CD4-positive, alpha-beta T cell treated with Interleukin-15 for 4 hours (primary cell): Measurements from ENCODE around the gene ARHGAP1.
"Not testable (repeated sequence)": the region's sequence is repeated elsewhere in the genome, so short reads cannot be mapped to it uniquely, and the experiment has no call there.

Experiments used
- DNase-seq: peaks from one replicate; pipeline ENCODE4 v3.0.0-alpha.2; 2020; ENCODE audit warnings: low spot score

ARHGAP1 gene

DNA sequence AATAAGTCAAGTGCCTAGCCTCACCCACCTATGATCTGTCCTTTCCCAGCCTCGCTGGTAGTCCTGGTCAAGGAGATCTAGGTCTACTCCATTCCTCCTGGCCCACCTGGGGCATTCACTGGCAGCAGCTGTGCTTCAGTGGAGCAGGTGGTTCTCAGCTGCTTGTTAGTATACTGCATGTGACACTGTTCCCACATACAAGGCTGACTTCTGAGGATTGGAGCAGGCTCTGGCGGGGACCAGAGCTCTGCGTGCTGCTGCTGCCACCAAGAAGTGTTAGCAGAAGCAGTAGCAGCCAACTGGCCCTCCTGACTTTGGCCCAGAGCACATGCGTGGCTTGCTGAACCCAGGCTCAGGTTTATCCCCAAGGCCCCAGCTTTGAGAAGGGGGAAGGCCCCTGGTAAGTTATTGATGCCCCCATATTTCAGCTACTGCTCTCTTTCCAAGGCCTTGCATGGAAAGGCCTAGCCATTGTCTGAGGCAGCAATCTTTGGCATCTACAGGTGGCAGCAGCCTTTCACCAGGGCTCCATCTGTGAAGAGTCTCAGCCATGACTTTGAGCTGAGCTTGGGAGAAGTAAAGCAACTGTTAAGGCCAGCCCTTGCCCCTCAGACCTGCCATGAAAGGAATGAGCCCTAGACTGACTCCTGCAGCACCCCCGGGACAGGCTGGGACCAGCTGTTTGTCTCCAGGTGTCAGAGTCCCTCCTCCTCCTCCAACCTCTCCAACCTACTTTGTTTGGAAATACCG, 26.5 kb downstream of the ARHGAP1 start:
- DNase-seq, result no peak

DNA sequence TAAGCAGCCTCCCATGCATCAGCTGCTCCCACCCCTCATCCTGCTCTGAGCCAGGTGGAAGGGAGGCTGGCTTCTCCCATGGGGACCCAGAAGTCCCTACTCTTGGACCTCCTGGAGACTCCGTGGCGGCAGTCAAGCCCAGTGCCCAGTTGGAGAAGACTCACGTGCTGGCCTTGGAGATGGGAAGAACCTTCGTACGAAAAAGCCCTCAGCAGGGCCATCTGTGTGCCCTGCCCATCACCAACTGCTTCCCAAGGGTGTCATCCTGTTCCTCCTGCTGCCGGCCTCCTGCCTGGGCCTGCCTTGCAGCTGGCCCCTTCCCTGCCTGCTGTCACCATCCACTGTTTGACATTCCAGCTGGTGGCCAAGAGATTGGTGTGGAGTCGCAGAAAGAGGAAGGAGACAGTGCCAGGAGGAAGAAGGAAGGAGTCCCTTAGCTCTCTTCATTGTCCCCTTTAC, 28.0 kb downstream of the ARHGAP1 start:
- no peak for DNase-seq

DNA sequence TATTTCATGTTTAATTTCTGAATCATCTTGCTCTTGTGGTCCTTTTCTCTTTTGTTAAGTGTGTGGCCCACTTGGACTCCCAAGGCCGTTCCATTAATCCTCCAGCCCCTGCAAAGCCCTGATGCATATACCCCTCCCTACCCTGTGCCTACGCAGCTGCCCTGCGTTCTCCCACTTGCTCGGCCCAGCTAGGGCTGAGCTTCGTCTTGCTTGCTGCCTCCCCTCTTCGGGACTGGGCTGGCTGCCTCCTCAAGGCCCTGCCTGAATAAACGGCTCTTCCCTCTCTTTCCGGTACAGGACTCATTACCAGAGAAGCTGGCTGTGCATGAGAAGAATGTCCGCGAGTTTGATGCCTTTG, 28.5 kb downstream of the ARHGAP1 start:
- DNase-seq, result no peak

DNA sequence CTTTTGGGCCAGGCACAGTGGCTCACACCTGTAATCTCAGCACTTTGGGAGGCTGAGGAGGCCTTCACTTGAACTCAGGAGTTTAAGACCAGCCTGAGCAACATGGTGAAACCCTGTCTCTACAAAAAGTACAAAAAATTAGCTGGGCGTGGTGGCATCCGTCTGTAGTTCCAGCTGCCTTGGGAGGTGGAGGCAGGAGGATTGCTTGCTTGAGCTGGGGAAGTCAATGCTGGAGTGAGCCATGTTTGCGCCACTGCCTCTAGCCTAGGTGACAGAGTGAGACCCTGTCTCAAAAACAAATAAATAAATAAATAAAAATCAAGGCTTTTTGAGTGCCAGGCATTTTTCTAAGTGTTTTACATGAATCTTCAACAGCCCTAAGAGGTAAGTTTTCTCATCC, 29.9 kb downstream of the ARHGAP1 start:
- not testable (repeated sequence) for DNase-seq

DNA sequence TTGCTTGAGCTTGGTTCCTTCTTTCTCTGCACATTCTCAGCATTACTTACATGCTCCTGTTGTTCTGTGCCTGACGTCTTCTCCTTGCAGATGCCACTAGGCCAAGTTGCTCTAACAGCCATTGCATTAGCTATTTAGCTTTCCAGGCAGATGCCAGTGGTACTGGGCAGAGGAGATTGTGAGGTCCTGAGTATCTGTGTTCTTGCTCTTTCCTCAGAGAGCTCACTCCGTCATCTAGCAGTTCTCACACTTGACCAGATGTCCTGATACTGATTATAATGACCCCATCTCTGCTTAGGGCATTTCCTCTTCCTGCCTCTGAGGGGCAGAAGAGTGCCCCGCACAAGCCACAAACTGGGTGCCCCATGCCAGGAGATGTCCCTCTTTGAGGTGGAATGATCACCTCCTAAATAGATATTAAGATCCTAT, 30.7 kb downstream of the ARHGAP1 start:
- no peak for DNase-seq

DNA sequence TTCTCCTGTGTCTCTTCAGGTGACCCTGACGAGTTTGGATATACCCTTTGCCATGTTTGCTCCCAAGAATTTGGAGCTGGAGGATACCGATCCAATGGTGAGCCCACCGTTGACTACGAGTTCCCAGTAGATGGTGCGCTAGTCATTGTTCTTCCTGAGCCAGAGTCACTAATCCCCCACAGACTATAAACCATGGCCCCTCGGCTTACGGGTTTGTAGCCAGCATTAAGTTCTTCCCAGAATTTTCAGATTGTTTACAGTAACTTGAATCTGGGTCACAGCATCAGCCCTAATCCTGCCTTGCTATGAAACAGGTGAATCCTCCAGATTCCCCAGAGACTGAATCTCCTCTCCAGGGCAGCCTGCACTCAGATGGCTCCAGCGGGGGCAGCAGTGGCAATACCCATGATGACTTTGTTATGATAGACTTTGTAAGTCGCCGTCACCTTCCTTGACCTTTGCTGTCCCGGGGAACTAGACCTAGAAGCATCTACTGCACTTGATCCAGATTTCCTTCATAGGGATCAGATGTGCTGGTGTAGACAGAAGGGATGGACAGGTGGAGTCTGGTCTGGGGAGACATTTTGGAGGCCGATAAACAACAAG, 31.8 kb downstream of the ARHGAP1 start:
- no peak for DNase-seq

DNA sequence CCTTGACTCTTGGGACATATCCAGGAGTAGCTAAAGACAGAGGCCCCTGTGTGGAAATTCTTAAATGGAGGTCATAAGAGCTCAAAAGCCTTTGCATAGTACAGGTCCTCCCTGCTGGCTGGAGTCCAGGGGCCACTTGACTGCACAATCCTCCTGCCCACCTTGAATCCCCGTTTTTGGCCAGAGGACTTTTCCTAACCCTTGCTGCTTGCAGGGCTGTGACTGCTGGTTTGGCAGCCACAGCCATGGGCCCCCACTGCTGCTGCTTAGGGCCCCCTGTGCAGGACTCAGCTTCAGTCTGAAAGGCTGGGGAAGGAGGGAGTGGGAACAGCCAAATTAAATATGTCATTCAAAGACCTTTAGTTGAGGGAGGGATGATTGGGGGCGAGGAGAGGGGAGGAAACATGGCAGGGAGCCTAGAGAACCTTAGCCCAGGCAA, 33.4 kb downstream of the ARHGAP1 start:
- DNase-seq, result no peak

DNA sequence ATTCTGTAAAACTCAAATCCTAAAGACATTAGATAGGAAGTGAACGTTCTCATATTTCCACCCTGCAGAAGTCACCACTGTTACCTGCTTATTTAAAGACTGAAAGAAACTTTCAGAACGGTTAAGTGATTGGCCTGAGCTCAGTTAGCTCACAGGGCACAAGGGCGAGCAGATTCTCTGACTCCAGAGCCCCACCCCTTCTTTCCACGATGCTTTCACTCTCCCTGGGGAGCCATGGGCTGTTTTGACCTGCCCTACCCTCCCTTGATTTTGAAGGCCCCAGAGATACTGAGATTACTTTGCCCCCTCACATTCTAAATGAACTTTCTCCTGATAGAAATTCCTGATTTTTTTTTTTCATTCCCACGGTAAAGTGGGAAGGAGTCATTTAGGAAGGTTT, 33.9 kb downstream of the ARHGAP1 start:
- DNase-seq, result no peak

DNA sequence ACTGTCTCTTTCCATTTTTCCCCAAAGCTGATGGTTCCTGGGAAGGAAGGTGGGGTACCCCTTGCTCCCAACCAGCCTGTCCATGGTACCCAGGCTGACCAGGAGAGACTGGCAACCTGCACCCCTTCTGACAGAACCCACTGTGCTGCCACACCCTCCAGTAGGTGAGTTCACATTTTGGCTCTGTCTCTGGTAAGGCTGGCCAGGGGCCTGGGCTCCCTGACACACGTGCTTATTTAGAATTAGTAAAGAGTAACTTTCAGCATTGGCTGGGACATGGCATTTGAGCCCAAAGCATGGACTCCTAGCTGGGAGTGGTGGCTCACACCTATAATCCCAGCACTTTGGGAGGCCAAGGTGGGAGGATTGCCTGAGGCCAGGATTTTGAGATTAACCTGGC, 35.1 kb downstream of the ARHGAP1 start:
- DNase-seq, result no peak

DNA sequence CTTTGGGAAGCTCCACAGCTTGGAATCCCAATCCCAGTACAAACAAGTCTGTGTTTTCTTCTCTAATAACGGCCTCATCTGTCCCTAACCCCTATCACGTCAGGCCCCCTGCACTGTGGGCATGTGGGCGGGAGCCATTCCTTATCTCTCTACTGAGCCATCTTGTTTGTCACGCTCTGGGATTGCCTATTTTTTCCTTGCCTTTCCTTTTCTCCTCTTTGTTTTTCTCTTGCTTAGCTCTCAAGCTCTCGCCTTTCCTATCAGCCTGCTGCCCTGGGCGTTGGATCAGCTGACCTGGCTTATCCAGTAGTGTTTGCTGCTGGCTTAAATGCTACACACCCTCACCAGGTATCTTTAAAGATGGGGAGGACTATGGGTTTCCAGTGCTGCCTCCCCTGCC, 35.8 kb downstream of the ARHGAP1 start:
- no peak for DNase-seq

DNA sequence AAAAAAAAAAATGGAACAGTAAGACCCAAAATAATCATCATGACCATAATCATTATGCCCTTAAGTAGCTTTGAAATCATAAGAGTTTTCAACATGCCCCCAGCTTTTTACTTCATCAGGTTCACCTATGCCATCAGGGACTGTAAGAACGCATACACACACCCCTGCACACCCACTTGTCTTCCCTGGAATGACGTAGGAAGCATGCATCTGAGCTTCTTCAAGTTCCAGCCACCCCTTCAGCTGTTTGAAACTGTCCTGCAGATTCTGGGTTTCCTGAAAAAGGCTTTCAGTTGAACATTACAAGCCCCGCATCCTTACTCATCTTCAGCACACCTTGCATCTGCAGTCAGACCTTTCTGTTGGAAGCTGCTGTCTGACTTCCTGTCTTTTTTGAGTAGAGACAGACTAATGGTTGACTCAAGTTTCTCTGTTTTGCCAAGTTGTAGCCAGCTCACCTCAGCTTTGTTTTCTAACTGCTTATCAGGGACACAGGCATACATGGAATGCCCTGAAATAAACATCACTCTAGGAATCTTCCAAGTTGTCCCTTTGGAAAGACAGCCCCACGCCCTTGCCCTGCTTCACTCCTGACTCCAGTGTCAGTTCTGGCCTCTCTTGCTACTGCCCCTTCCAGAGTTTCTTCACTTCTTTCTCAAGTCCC, 37.0 kb downstream of the ARHGAP1 start:
- no peak for DNase-seq

DNA sequence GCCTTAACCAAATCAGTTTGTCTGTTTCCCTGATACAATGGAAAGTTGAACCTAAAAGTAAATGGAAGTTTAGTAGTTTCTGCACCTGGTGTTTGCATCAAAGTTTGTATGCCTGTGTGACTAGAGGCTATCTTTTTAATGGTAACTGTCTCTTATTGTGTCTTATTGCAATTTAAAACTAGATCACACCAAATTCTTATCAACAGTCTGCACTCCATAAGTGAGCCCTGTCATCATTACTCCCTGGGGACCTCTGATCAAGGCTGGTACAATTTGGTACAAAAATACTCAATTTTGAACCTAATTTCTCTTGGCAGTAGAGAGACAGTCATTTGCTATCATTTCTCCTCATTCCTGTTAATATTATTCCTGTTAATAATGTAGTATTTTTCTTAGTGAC, 38.1 kb downstream of the ARHGAP1 start:
- no peak for DNase-seq

DNA sequence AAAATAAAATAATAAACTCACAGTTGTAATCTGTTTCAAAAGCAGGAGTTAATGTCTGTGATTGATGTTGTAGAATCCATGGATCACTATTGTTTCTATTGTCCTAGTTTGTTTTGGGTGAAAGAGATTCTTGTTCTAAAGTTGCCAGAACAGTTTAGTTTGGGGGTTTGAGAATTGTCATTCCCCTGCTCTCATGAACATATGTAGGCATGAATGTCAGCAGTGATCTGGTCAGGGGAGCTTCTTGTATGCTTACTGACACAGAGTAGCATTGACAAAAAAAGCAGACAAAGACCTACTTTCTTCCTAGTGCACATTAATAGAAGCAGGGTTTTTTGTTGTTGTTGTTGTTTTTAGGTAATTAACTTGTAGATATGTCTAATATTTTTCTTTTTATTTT, 38.6 kb downstream of the ARHGAP1 start:
- DNase-seq, result no peak

DNA sequence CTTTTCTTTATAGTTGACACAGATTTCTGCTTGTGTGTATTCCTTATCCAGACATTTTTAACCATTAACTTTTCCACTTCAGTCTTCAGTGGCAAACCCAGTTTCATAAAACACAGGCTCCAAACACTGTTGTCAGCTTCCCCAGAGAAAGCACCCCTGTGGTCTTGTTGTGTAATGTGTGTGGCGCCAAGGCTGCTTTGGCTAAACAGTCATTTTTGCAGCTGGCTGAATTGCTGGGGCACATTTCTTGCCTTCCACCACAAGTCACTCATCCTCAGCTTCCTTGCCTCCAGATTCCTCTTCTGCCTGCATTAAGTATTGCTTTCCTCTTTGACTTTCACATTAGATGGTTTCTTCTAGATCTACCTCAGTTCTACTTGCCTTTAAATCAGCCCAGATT, 40.5 kb downstream of the ARHGAP1 start:
- DNase-seq, result no peak

DNA sequence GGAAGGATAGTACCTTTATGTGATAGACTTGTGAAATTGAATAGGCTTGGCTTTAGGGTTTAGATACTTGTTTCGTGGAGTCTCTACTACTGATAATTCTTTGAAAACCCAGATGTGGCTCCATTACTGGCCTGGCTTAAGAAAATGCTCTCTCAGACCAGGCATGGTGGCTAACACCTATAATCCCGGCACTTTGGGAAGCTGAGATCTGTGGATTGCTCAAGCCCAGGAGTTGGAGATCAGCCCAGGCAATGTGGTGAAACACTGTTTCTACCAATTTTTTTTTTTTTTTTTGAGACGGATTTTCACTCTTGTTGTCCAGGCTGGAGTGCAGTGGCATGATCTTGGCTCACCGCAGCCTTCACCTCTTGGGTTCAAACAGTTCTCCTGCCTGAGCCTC, 42.2 kb downstream of the ARHGAP1 start:
- DNase-seq, result no peak

DNA sequence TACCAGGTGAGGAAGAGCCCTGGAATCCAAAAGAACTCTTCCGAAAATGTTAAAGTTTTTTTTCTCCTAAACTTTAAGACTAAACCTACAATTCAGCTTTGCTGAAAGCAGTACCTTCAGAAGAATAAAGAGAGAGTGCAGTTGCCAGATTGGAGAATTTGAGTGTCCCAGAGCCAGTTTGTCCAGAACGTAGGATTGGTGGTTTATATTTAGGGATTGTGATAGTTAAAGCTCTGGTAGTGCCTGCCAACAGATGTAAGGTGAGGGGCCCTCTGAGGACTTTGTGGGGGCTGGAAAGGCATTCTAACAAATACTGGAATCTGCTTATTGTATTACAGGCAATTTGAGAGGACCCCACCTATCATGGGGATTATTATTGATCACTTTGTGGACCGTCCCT, 43.2 kb downstream of the ARHGAP1 start:
- no peak for DNase-seq

DNA sequence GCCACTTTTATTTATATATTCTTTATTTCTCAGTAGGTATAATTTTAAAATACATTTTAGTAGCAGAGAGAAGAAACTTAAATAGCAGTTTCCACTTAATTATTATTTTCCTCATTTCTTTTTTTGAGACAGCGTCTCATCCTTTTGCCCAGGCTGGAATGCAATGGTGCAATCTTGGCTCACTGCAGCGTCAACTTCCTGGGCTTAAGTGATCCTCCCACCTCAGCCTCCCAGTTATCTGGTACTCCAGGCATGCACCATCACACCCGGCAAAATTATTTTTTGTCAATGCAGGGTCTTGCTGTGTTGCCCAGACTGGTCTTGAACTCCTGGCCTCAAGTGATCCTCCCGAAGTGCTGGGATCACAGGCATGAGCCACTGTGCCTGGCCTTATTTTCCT, 44.8 kb downstream of the ARHGAP1 start:
- DNase-seq, result no peak

DNA sequence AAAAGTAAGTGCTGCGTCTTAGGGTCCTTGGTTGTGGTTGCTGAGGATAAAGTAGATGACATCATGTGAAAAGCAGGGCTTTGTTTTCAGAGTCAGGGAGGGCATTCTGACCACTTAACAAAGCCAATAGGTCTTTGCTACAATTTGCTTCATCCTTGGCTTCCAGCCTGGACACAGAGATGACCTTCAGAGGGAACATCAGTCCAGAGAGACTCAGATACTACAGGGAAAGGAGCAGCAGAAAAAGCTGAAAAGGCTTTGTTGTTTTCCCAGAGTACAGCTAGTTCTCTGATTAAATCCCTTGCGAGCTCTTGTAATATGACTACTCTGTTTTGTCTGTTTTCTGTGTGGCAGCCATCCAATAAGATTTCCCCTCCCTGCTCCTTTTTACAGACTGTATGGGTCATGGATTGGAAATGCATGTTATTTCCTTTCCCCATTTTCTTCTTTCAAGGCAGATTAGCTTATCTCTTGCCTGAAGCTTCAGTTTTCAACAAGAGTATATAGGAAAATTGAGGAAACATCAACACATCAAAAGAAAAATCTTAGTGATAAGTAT, 51.2 kb downstream of the ARHGAP1 start:
- no peak for DNase-seq

DNA sequence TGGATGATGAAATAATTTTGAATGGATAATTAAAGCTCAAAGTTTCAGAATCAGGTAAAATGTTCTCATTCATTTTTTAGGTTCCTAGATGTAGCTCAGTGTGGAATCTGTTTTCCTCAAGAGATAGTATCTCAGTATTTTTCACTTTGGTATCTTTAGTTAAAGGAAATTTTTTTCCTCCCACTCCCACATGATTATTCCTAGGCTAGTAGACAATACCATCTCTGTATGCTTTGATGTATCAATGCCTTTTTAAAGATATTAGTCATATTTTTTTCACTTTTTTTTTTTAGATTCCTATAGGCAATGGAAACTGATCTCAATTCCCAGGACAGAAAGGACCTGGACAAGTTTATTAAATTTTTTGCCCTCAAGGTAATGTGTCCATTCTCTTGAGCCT, 56.4 kb downstream of the ARHGAP1 start:
- DNase-seq, result no peak

DNA sequence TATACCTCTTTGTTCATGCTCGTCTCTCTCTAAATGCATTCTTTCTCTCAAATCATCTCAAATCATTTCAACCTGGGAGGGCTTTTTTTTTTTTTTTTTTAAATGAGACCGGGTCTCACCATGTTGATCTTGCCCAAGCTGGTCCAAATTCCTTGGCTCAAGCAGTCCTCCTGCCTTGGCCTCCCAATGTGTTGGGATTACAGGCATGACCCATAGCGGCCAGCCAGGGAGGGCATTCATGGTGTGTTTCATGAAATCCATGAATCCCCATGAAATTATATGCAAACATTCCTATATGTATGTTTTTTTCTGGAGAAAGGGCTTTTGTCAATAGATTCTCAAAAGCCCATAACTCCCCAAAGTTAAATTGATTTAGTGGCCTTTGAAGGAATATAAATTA, 56.9 kb downstream of the ARHGAP1 start:
- DNase-seq, result no peak

DNA sequence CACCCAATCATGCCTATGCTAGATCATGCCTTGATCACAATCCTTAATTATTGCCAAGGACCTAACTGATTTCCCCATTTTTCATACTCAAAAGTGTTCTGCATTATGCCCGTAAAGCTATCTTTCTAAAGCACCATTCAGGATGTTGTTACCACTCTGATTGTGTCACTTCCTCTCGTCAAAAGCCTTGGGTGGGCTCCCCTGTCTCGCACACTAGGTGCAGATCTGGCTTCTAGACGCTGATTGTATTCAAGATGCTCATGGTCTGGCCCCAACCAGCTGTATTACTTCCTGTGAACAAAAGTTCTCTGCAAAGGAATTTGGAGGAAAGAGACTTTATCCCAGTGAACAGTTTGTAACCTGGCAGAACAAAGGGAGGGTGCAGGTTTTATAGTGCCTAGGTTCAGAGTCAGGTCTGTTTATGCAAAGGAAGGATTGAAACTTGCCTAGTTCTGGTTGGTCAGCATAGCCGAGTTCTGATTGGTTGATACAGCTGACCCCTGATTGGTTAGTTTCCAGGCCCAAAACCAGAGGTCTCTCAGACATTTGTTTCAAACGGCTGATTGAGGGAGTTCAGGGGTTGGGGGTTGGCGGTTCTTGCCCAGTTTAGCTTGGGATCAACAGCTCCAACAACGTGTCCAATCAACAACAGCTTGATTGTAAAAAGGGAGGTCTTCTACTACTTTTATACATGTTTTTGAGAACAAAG, 57.6 kb downstream of the ARHGAP1 start:
- DNase-seq, result no peak

DNA sequence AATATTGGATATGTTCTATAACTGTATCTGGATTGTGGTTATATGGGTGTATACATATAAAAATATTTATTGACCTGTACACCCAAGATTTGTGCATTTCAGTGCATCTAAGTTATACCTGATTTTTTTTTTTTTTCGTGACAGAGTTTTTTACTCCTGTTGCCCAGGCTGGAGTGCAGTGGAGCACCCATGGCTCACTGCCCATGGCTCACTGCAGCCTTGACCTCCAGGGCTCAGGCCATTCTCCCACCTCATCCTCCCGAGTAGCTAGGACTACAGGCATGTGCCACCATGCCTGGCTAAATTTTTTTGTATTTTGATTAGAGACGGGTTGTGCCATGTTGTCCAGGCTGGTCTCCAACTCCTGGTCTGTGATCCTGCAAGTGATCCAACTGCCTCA, 58.8 kb downstream of the ARHGAP1 start:
- no peak for DNase-seq
